ENCODE results near the gene EGLN3.

GRCh38 chr14:33966276-33966675 lies 15.4 kb upstream of the EGLN3 start:
- TF ChIP-seq CTCF (IDR thresholded peaks at IDR 0.05; ENCODE audit: extremely low read depth in 1 of 2, insufficient read depth in 1 of 2, low read depth in 1 of 2, low read length in 2 of 2) (no peak), POLR2AphosphoS5 (IDR thresholded peaks at IDR 0.05; ENCODE audit: insufficient read depth, low read depth, low read length) (no peak), POLR2A (IDR thresholded peaks at IDR 0.05; ENCODE audit: low read depth, low read length) (no peak), MAX (IDR thresholded peaks at IDR 0.05; ENCODE audit: insufficient read depth, insufficient read length) (no peak)

All from endothelial cell of umbilical vein (primary cell).